Smooth muscle cell (in vitro differentiated cells): ENCODE data around the gene ACSM3. TPM values are rescaled to one million over a fixed set of nuclear protein-coding genes. Genes with fewer than 3 reads are reported as not detected.

ENCODE experiments used
- DNase-seq: peaks from one replicate; lab custom pipeline; 2025; ENCODE audit not compliant: unreplicated experiment; lab: John Stamatoyannopoulos, UW
- H2AFZ ChIP-seq: fragments of 200-600 bp; sonication (generic); 2 replicates; pipeline ENCODE4 v1.6.0; 2016; ENCODE audit warnings: antibody characterized with exemption, low read depth, mild to moderate bottlenecking
- H3F3A ChIP-seq: fragments of 200-600 bp; sonication (generic); 2 replicates; pipeline ENCODE4 v1.6.0; 2017; ENCODE audit warnings: antibody characterized with exemption, low read depth
- H3K27ac ChIP-seq: fragments of 200-600 bp; sonication (generic); 2 replicates; pipeline ENCODE4 v1.5.1; 2016; ENCODE audit warnings: low read depth, mild to moderate bottlenecking
- H3K27me3 ChIP-seq: fragments of 200-600 bp; sonication (generic); 2 replicates; pipeline ENCODE4 v1.6.1; 2016; ENCODE audit warnings: low read depth, mild to moderate bottlenecking
- H3K36me3 ChIP-seq: fragments of 200-600 bp; sonication (generic); 2 replicates; pipeline ENCODE4 v1.5.1; 2016; ENCODE audit warnings: low read depth
- H3K4me1 ChIP-seq: fragments of 200-600 bp; sonication (generic); 2 replicates; pipeline ENCODE4 v1.5.1; 2016; ENCODE audit warnings: low read depth
- H3K4me2 ChIP-seq: fragments of 200-600 bp; sonication (generic); 2 replicates; pipeline ENCODE4 v1.6.0; 2016; ENCODE audit warnings: mild to moderate bottlenecking
- H3K4me3 ChIP-seq: fragments of 200-600 bp; sonication (generic); 2 replicates; pipeline ENCODE4 v1.5.1; 2016; ENCODE audit warnings: mild to moderate bottlenecking
- H3K79me2 ChIP-seq: fragments of 200-600 bp; sonication (generic); 2 replicates; pipeline ENCODE4 v1.6.0; 2016; ENCODE audit warnings: low read depth, mild to moderate bottlenecking
- H3K9ac ChIP-seq: fragments of 200-600 bp; sonication (generic); 2 replicates; pipeline ENCODE4 v1.6.0; 2016; ENCODE audit warnings: low read depth
- H3K9me3 ChIP-seq: fragments of 200-600 bp; sonication (generic); replicated peaks from 2 replicates; pipeline ENCODE4 v1.5.1; 2016; ENCODE audit warnings: low read depth
- H4K20me1 ChIP-seq: fragments of 200-600 bp; sonication (generic); 2 replicates; pipeline ENCODE4 v1.6.0; 2016; ENCODE audit warnings: low read depth
- CTCF ChIP-seq: fragments of 200-600 bp; sonication (generic); IDR thresholded peaks from 2 replicates; pipeline ENCODE4 v1.5.1; 2017; ENCODE audit warnings: borderline replicate concordance, mild to moderate bottlenecking, antibody characterized with exemption; ENCODE audit not compliant: insufficient read depth, poor library complexity, severe bottlenecking
- WGBS: methylation state at CpG from one replicate; pipeline ENCODE4 v1.1.7; 2016; ENCODE audit warnings: low lambda C conversion rate; 5-methylcytosine and 5-hydroxymethylcytosine counted together
- polyA plus RNA-seq: library from polyadenylated mRNA; unstranded; fragments of >200 nt; fragmentation: Nextera tagmentation; extraction: Ambion mirVana; gene quantifications from 2 replicates; pipeline ENCODE4 v1.2.1, GENCODE V29; 2016
- total RNA-seq: library from RNA; depleted of rRNA; stranded (reverse); fragments of >200 nt; gene quantifications from 2 replicates; pipeline ENCODE4 v1.2.3, GENCODE V29; 2014

ACSM3 gene
- total and polyA plus RNA-seq, 2 experiments from 2014 or later: 1.3 to 2.3 TPM

- Histone ChIP-seq H3K4me1 (no peaks in the 10 kb centered on the region), H3K9me3 (no peaks in the 10 kb centered on the region), H3K79me2 (no peaks in the 10 kb centered on the region), H3K4me3 (no peak overlapping the region), H3K4me2 (no peak overlapping the region), H3F3A (no peaks in the 10 kb centered on the region), H3K27ac (no peak overlapping the region), H4K20me1 (no peaks in the 10 kb centered on the region), H2AFZ (no peak overlapping the region), H3K36me3 (no peaks in the 10 kb centered on the region), H3K9ac (no peak overlapping the region), H3K27me3 (peaks cover under 1% of the 10 kb centered on the region)
- WGBS: 92% methylated on average over 3 of the region's 3 CpGs
- no peak for DNase-seq
- TF ChIP-seq CTCF: no peak
Observed at GRCh38 chr16:20746461-20746860, 17.4 kb upstream of the ACSM3 start.

GRCh38 chr16:20747030-20747816 is 16.6 kb upstream of the ACSM3 start:
- H3K4me1 ChIP-seq: no peaks in the 10 kb centered on the region
- no peaks in the 10 kb centered on the region for H3K79me2 ChIP-seq
- no peaks in the 10 kb centered on the region for H3K36me3 ChIP-seq
- no peak for TF ChIP-seq CTCF
- no peaks in the 10 kb centered on the region for H3F3A ChIP-seq
- no peak overlapping the region for H3K4me3 ChIP-seq
- H3K4me2 ChIP-seq: no peak overlapping the region
- H4K20me1 ChIP-seq: no peaks in the 10 kb centered on the region
- H3K27ac ChIP-seq: no peak overlapping the region
- peaks cover 5% of the 10 kb centered on the region for H3K27me3 ChIP-seq
- H2AFZ ChIP-seq: no peak overlapping the region
- 74% methylated on average over 4 of the region's 4 CpGs for WGBS
- H3K9me3 ChIP-seq: no peaks in the 10 kb centered on the region
- H3K9ac ChIP-seq: no peak overlapping the region
- DNase-seq: no peak

- Histone ChIP-seq H3F3A (no peaks in the 10 kb centered on the region), H3K4me3 (no peak overlapping the region), H3K36me3 (no peaks in the 10 kb centered on the region), H3K79me2 (no peaks in the 10 kb centered on the region), H3K9ac (no peak overlapping the region), H2AFZ (no peak overlapping the region), H3K9me3 (no peaks in the 10 kb centered on the region), H4K20me1 (no peaks in the 10 kb centered on the region), H3K4me2 (no peak overlapping the region), H3K4me1 (no peaks in the 10 kb centered on the region), H3K27me3 (peaks cover 11% of the 10 kb centered on the region), H3K27ac (no peak overlapping the region)
- no peak for DNase-seq
- WGBS: 87% methylated on average over 1 of the region's 1 CpG
- TF ChIP-seq CTCF: no peak
Observed at GRCh38 chr16:20749474-20749873, 14.3 kb upstream of the ACSM3 start.

DNA sequence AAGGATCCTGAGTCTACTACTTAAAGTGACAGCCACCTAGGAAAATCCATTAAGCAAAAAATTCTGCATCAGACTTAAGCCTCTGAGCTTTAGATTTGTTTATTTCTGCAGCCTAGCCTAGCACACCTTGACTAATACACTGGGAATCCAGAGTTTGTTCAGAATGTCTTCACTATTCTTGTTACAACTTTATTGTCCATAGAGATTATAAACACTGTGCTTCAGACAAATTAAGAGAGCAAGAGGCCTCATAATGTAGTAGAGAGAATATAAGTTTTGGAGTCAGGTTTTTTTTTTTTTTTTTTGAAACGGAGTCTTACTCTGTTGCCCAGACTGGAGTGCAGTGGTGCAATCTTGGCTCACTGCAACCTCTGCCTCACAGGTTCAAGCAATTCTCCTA is 13.3 kb upstream of the ACSM3 start:
- no peak overlapping the region for H3K9ac ChIP-seq
- H3K27ac ChIP-seq: no peak overlapping the region
- no peaks in the 10 kb centered on the region for H3F3A ChIP-seq
- WGBS: 92% methylated on average over 1 of the region's 1 CpG
- no peak overlapping the region for H3K4me2 ChIP-seq
- H4K20me1 ChIP-seq: no peaks in the 10 kb centered on the region
- no peak for TF ChIP-seq CTCF
- H3K4me1 ChIP-seq: no peaks in the 10 kb centered on the region
- H3K9me3 ChIP-seq: no peaks in the 10 kb centered on the region
- no peak overlapping the region for H3K4me3 ChIP-seq
- H3K27me3 ChIP-seq: peaks cover 11% of the 10 kb centered on the region
- H3K36me3 ChIP-seq: no peaks in the 10 kb centered on the region
- DNase-seq: no peak
- no peaks in the 10 kb centered on the region for H3K79me2 ChIP-seq
- no peak overlapping the region for H2AFZ ChIP-seq
